ENCODE measurements around the gene PLCH2. TPM values are rescaled to one million over a fixed set of nuclear protein-coding genes. Genes with fewer than 3 reads are reported as not detected.

PLCH2 gene
- total RNA-seq, 1 experiment from 2014 or later, result 0.27 TPM

GRCh38 chr1:2554621-2555387 is 78.7 kb downstream of the PLCH2 start:
- intact Hi-C loops (cut with micrococcal nuclease; ENCODE audit: unreplicated experiment), result no loop called here
- H3K36me3 Mint-ChIP-seq (ENCODE audit: insufficient read depth, unreplicated experiment), result no peaks in the 10 kb centered on the region
- Histone ChIP-seq H3K27me3 (replicated peaks; ENCODE audit: control insufficient read depth, insufficient read depth, low read length) (no peaks in the 10 kb centered on the region), H3K9me3 (no peaks in the 10 kb centered on the region), H3K4me1 (no peaks in the 10 kb centered on the region), H3K4me3 (ENCODE audit: low read depth, low read length) (no peak overlapping the region), H3K36me3 (ENCODE audit: control insufficient read depth, insufficient read depth, low read length) (no peaks in the 10 kb centered on the region)
- ChIA-PET POLR2A (no interaction called here), CTCF (interaction anchor here (0.6 to 1.3 kb wide), 4 partner anchors 29 to 233 kb away, joined by 3 read pairs; partner anchors contain the start of gene PANK4)
- H3K9me3 Mint-ChIP-seq (ENCODE audit: unreplicated experiment), result no peaks in the 10 kb centered on the region
- H3K27me3 Mint-ChIP-seq (ENCODE audit: insufficient read depth, unreplicated experiment), result peaks cover 2% of the 10 kb centered on the region
- peak; percentile 24 to 76 for TF ChIP-seq CTCF (IDR thresholded peaks at IDR 0.05; ENCODE audit: insufficient read depth in 1 of 2, low read depth in 1 of 2, low read length in 1 of 2, severe bottlenecking in 1 of 2, unreplicated experiment in 1 of 2)
- no peaks in the 10 kb centered on the region for H3K4me1 Mint-ChIP-seq (ENCODE audit: low read depth, unreplicated experiment)
- no peak overlapping the region for H3K27ac Mint-ChIP-seq (ENCODE audit: unreplicated experiment)
- no TSS peak for BruUV-seq (replicated peaks)
- no peak overlapping the region for H3K4me3 Mint-ChIP-seq (ENCODE audit: unreplicated experiment)
- DNase-seq, result peak in 1 of 2 experiments; percentile 21

Other genes with a start within 250 kb of the PLCH2 start
- gene SKI, start 248.0 kb upstream of the PLCH2 start, total RNA-seq (2022), result 38.2 and 39.8 TPM in 2 replicates
- gene MORN1, start 84.7 kb upstream of the PLCH2 start, total RNA-seq (2022), result 8.6 and 9.1 TPM in 2 replicates
- 136 and 141 TPM in 2 replicates for gene RER1, start 84.4 kb upstream of the PLCH2 start, total RNA-seq (2022)
- gene PEX10, start 63.7 kb upstream of the PLCH2 start, total RNA-seq (2022), result 19.7 and 21.9 TPM in 2 replicates
- 27.0 and 31.7 TPM in 2 replicates for gene PANK4, start 50.3 kb downstream of the PLCH2 start, total RNA-seq (2022)
- gene HES5, start 54.0 kb downstream of the PLCH2 start, total RNA-seq (2022), result not detected in 2 replicates
- 1.5 and 3.2 TPM in 2 replicates for gene TNFRSF14, start 80.1 kb downstream of the PLCH2 start, total RNA-seq (2022)
- gene PRXL2B, start 110.5 kb downstream of the PLCH2 start, total RNA-seq (2022), result 16.2 and 16.8 TPM in 2 replicates
- gene MMEL1, start 156.7 kb downstream of the PLCH2 start, total RNA-seq (2022), result not detected in 2 replicates